Germinal center (tissue), 1 donor: Measurements from ENCODE around the gene OAS3.
A peak's percentile ranks its signal among the peaks of the same experiment; 100 is the strongest.
"Not testable (repeated sequence)": the region's sequence is repeated elsewhere in the genome, so short reads cannot be mapped to it uniquely, and the experiment has no call there.

Source experiments
- DNase-seq: peaks from one replicate; pipeline ENCODE4 v3.0.0; 2012; ENCODE audit warnings: mixed read lengths, low spot score

The OAS3 gene

GRCh38 chr12:112985642-112986290, 47.5 kb downstream of the OAS3 start:
- no peak for DNase-seq

GRCh38 chr12:112986291-112986800, 48.1 kb downstream of the OAS3 start:
- no peak for DNase-seq

- DNase-seq = no peak
Measured at GRCh38 chr12:112987561-112987960, 49.3 kb downstream of the OAS3 start.

GRCh38 chr12:112988224-112988623, 50.0 kb downstream of the OAS3 start:
- no peak for DNase-seq

DNA sequence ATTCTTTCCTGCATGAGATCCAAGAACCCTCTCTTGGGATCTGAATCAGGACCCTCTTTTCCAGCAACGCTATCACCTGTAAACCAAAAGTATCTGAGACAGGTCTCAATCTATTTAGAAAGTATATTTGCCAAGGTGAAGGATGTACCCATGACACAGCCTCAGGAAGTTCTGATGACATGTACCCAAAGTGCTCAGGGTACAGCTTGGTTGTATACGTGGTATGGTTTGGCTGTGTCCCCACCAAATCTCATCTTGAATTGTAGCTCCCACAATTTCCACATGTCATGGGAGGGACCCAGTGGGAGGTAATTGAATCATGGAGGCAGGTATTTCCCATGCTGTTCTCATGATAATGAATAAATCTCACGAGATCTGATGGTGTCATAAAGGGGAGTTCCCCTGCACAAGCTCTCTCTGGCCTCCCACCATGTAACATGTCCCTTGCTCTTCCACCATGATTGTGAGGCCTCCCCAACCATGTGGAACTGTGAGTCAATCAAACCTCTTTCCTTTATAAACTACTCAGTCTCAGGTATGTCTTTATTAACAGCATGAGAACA, 50.6 kb downstream of the OAS3 start:
- DNase-seq = not testable (repeated sequence)

GRCh38 chr12:112989806-112990205, 51.5 kb downstream of the OAS3 start:
- DNase-seq = no peak

DNA sequence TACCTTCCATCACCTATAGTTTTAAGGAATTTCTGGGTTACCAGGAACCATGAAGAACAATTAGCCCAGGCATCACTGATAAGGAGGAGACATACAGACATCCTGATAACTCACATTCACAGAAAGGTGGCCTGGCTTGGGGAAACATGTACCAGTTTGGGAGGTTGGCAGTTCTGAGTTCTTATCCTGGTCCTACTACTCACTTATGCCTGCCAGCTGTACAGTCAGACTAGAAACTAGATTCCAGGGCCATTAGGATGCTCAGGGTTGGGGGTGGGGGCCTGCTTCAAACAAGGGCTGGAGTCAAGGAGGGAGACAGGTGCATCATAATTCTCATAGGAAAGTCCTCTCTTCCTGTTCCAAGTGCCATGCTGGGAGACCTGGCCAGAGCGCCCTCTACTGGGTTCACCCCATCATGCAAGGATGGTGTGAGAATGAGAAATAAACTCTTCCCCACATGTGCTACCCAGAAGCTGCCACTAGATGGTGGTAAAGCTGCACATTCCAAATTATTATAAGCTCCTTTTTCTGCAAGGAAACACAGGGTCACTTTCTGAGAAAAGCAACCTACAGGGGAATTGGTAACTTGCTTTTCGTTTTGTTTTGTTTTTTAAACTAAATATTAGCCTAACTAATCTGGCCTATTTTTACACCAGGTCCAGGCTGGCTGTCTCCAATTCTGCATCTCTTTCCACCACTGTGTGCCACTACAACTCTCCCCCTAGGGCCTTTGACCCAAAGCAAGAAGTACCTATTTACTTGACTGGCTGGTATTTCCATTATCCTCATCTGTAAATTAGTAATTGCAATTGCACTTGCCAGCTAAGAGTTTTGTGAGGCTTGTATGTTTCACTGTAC, 54.5 kb downstream of the OAS3 start:
- DNase-seq = peak; percentile 80

DNA sequence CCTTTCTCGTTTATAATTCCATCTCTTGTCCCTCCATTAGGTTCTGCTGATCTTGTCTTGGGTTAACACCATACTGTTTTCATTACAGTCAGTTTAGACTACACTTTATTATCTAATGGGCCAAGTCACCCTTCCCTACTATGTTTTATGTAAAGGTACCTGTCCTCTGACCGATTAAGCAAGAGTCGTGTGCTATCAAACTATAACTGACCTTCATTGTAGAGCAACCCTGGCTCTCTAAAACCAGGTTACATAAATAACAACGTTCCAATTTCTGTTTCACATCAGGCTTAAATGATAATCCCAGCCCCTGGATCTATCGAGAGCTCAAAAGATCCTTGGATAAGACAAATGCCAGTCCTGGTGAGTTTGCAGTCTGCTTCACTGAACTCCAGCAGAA, 56.7 kb downstream of the OAS3 start:
- DNase-seq = no peak

DNA sequence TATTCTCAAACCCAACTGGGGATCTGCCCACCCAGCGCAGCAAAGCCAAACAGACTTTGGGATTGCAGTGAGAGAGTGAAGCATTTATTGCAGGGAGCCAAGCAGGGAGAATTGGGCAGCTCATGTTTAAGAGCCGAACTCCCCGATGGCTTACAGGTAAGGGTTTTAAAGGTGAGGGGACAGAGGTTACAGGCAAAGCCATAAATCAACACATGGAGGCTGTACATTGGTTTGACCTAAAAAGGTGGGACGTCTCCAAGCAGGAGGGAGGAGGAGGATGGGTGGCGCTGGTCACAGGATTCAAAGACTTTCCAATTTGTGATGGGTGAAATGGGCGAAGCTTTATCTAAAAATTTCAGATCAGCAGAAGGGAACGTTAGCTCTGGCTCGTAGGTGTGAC, 58.2 kb downstream of the OAS3 start:
- no peak for DNase-seq

GRCh38 chr12:112997506-112997905, 59.2 kb downstream of the OAS3 start:
- no peak for DNase-seq

DNA sequence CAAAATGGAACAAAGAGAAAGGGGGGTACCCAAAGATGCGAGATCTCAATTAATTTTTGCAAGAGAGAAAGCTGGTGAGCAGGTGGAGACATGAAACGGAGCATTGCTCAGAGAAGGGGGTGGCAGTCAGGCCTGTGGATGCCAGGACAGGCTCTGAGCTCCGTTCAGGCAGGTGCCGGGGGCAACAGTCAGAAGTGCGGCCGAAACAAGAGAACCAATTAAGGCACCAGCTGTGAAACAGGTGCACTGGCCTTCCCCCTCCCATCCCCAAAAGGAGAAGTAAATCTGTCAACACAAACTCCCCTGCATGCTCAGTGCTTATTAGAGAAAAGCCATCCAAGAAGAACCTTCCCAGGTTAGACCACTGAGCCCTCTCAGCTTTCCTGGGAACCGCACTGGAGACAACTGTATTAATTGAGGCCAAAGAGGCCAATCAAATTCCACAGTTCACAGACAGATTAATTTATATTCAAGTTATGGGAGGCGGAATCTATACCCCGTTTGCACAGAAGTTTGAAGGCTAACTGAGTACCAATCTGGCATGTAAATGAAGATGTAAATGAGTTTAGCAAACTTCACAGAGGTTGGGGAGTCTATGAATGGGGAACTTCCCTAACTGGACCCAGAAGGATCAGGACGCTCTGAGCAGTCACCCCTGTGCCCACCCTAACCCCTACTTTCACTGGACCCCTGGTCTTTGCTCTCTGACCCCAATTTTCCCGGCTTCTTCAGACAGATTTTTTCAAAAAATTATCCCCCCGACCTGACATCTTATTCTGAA, 60.9 kb downstream of the OAS3 start:
- DNase-seq = peak; percentile 86

DNA sequence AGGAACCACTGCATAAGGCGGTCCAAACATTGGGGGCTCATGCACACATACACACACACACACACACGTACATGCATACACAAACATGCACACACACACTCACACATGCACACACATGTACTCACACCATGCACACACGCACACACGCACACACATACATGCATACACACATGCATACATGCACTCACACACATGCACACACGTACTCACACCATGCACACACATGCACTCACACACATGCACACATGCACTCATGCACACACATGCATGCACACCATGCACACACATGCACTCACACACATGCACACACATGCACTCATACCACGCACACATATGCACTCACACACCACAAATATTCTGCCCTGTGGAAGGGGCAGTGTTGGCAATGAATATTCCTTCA, 62.2 kb downstream of the OAS3 start:
- no peak for DNase-seq

- no peak for DNase-seq
Measured at GRCh38 chr12:113002155-113002554, 63.9 kb downstream of the OAS3 start.

- DNase-seq = no peak
Measured at GRCh38 chr12:113002676-113003075, 64.4 kb downstream of the OAS3 start.

DNA sequence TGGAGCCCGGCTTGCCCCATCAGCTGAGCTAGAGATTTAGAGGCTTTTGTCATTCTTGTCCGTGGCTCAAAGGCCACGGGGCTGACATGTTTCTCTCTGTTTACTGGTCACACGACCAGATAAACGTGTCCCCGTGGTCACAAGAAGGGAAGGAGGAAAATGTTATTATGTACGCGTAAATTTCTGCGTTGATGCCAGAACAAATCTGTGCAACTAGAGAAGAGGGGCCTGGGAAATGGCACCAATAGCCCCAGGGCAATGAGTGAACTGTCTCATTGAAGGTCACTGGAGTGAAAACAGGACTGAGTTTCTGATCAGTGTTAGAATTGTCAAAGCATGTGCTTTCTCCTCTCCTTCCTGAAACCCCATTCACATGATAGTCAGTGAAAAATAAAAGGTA, 65.4 kb downstream of the OAS3 start:
- no peak for DNase-seq

DNA sequence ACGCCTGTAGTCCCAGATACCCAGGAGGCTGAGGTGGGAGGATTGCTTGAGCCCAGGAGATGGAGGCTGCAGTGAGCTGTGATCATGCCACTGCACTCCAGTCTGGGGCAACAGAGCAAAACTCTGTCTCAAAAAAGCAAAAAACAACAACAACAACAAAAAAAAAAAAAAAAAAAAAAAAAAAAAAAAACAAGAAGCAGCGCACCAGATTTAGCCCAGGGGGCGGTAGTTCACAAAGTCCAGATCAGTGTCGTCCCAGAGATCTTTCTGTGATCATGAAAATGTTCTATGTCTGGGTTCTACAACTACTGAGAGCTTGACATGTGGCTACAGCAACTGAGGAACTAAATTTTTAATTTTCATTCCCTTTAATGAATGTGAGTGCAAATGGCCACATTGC, 67.5 kb downstream of the OAS3 start:
- DNase-seq = peak; percentile 22

DNA sequence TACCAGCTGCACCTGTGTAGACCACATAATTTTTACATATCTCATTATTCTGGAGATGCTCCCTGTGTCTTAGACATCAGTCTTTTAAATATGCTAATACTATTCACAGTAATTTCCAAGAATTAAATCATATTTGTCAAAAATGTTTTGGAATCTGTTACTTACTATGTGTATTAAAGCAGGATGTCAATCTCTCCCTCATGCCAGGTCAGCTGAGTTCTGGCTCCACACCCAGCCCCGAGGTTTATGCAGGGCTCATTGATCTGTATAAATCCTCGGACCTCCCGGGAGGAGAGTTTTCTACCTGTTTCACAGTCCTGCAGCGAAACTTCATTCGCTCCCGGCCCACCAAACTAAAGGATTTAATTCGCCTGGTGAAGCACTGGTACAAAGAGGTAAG, 67.9 kb downstream of the OAS3 start:
- no peak for DNase-seq

- DNase-seq = no peak
Measured at GRCh38 chr12:113006641-113007040, 68.4 kb downstream of the OAS3 start.

DNA sequence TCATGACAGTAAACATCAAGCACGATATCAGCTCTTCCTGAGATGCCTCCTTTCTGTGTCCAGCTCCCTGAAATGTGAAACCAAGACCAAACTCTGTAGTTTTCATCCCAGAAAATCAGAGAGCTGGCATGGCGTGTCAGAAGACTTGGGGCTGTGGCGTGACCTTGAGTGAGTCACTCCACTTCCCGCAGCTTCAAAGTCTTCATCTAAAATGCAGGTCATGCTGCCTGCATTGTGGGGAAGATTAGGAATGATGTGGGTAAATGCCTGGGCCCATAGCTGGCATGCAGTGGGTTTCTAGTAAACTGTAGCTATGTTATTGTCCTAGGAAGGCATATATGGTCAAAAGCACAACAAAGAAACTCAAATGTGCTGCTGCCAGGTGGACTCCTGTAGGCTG, 68.9 kb downstream of the OAS3 start:
- DNase-seq = no peak

GRCh38 chr12:113010701-113011100, 72.4 kb downstream of the OAS3 start:
- no peak for DNase-seq

GRCh38 chr12:113014565-113014964, 76.3 kb downstream of the OAS3 start:
- no peak for DNase-seq

- no peak for DNase-seq
Measured at GRCh38 chr12:113016796-113017195, 78.5 kb downstream of the OAS3 start.
